Hematopoietic multipotent progenitor cell treated with erythropoietin and hydrocortisone succinate and interleukin-3 and kit ligand, for 8 days (in vitro differentiated cells): Measurements from ENCODE around the gene CHSY1.
A peak's percentile ranks its signal among the peaks of the same experiment; 100 is the strongest.

ENCODE experiments used
- DNase-seq: peaks from one replicate; pipeline ENCODE4 v3.0.0-alpha.2; 2015

Gene CHSY1

DNA sequence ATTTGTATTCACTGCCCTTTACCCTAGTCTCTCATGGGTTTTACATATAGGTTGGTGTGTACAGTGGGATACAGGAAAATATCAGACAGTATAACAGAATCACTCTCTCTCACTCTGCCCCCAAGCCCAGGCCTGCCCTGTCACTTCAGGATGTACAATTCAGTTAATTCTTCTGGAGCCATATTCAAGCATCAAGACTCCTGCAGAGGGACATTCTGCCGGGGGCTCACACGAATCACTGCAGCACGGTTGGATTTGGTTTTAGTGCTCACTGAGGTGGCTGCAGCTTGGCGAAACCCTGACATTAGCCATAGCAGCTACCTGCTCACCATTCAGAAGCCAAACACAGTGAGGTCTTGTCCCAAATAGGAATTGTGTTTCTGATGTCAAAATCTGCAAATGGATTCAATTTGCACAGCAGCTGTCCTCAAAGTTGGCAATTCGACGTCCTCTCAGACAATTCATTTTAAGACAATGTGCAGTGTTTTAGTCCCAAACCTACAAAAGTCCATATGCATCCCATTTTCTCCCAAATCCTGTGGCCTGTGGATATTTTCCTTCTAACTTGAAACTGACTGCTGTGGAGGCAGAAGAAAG, 82.9 kb downstream of the CHSY1 start:
- no peak for DNase-seq

DNA sequence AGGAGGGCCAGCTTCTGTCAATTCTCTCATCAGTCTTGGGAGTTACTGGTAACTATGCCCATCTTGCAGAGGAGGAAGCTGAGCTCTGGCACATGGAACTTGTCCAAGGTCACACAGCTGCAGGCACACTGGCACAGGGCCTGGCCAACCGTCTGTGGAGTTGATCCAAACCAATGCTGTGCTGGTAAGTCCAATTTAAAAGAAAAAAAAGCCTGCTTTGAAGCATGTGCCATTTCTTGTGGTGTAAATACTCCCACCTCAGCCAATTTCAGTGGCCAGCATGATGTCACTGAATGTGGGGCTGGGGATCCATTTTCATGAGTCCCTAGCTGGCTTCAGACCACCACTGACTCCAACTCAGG, 83.4 kb downstream of the CHSY1 start:
- DNase-seq: no peak

DNA sequence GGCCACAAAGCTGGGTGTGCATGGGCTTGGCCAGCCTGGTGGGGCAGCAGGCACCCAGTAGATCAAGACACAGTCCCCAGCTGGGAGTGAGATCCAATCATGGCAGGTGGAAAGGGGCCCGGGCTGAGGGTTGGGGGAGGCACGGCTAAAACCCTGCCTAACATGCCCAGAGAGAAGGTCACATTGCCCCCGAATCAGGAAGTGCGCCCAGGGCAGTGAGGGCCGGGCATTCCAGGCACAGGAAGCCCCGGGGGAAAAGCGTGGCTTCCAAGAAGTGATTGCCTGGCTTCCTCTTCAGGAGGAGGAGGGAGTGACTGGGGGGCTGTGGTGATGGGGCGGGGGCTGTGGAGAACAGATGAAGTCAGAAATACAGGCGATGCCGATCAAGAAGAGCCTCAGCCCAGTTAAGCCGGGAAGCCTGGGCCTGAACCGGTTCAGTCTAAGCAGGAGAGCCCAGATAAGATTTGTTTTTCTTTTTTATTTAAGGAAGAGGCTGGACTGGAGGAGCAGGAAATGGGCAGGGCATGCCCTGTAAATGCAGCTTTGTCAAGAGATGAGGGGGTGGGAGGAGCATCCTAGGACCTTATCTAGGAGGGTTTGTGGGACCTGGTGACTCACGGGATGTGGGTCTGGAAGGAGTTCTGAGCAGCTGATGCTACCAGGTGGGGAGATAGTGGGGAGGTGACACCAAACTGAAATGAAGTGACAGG, 83.9 kb downstream of the CHSY1 start:
- peak; percentile 98 for DNase-seq

DNA sequence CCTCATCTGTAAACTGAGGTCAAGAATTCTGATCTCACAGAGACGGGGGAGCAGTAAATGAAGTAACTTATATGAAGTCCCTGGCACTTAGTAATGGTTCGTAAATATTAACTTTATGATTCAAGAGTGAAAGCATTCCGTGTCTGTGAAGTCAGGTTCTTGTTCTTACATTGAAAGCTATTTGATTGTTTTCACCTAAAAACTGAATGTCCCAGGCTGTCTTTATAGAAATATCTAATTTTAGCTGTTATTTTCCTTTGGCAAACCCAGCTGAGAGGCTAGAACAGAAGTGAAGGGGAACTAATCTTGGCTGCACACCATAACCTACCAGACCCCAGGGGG, 84.5 kb downstream of the CHSY1 start:
- DNase-seq: no peak

DNA sequence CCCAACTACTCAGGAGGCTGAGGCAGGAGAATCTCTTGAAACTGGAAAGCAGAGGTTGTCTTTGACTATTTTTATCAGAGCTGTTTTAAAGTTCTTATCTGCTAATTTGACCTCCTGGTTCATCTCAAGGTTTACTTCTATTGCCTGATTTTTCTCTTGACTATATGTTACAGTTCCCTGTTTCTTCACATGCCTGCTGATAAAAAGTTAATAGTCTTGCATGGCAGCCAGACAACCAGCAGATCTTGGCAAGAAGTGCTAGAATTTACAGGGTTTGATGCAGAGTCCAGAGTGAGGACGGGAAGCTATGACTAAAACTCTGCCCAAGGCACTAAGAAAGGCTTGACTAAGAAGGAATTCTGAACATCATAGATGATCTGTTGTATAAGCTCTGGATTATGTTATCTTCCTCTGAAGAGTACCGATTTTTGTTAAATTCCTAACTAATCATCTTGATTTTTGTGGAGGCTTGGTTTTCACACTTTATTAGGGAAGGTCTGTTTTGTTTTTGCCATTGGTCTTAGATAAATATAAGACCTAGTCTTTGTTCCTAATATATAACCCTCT, 85.9 kb downstream of the CHSY1 start:
- DNase-seq: no peak

DNA sequence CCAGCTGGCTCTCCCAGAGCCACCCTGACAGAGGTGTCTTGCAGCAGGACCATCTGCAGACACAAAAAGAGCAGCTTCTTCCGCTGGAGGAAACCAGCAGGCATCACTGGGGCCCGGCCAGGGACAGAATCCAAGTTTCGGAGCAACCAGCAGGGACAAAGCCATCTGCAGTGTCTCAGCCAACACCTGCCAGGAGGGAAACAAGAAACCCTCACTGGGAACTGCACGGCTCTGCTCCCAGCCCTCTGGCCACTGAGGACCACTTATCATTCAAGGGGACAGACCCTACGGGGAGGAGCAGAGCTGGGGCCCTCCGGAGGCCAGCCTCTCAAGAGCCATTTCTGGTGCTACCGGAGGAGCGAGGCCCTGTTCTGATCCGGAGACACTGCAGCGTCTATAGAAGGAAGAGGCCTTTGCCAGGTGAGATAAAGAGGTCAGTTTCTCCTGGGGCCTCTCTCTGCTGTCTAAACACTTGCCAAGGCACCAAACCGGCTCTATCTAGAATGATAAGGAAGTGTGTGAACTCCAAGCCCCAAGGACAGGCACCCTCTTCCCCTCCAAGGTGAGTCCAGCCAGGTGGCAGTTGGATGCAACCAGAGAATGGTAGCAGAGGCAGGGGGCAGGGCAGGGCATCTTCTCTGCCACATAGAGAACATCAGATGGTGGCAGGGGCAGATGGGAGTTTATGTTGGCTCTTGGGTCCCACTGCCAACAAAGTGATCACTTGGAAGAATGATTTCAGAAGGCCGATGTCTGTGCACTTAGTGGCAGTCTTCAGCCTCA, 89.0 kb downstream of the CHSY1 start:
- DNase-seq: no peak

DNA sequence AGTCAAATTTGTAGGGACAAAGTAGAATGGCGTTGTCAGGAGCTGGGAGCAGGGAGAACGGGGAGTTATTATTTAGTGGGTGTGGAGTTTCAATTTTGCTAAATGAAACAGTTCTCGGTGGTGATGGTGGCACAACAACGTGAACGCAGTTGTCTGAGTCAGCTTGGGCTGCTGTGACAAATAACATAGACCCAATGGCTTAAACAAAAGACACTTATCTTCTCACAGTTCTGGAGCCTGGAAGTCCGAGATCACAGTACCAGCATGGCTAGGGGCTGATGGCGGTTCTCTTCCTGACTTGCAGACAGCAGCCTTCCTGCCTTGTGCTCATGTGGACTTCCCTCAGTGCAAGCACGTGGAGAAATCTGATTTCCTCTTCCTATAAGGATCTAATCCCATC, 90.2 kb downstream of the CHSY1 start:
- DNase-seq: no peak

DNA sequence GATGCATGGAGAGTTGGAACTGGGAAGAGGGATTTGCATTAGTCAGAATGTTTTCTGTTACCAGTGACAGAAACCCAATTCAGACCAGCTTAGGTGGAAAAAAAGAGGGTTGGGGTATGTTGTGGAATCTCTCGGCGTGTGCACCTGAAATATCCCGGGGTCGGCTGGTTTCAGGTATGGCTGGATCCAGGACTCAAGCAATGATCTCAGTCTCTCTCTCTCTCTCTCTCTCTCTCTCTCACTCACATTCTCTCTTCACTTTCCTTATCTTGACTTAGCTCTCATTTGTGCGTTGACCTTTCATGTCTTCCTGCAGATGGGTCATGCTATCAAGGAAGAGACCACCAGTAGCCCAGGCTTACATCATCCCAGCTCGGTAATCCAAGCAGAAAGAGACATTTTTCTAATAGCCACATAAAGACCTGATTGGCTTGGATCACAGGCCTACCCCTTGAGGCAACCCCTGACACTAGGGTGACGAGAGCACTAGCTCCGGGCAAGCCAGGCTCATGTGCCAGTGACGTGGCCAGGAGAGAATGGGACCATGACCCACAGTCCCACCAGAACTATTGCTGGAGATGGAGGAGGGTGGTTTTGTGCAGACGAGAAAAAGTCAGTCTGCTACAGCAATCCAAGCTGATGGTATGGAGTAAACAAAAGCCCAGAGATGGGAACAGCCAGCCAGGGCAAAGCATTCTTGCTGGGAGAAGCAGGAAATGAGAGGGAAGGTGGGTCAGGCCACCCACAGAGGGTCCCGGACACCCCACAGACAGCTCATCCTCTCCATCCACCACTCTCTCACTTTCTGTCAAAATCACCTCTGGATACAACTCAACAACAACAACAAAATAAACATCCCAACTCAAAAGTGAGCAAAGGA, 91.7 kb downstream of the CHSY1 start:
- DNase-seq: no peak

DNA sequence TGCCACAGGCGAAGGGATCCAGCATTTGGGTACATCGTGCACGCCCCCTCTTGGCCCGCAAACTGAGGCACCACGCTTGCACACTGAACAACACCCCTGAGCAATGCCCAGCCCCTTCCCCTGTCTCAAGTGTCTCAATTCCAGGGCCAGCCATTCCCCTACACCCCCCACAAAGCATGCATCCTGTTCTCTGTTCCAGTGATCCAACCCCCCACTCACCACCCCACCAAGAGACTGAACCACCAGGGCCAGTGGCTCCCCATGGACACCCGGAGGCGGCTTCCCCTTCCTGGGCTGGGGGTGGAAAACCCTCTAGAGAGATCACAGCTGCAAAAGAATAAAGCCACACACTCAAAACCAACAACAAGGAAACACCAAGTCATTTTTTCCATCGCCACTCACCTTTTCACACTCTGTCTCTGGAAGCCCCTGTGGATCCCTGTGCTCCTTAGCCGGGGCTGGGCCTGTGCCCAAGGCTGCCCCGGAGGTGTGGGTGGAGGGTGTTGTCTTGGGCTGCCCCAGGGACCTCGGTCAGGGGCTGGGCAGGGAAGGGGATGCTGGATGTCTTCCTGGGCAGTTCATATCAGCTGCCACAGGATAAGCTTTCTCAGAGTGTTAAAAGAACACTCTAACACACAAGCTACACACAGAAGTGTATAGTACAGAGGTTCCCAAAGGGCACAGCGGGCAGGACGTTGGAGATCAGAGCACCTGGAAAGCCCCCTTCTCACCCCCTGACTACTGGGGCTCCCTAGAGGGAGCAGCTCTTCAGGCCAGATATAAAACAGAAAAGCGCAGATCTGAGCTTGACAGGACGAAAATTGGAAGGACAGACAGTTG, 92.5 kb downstream of the CHSY1 start:
- no peak for DNase-seq

DNA sequence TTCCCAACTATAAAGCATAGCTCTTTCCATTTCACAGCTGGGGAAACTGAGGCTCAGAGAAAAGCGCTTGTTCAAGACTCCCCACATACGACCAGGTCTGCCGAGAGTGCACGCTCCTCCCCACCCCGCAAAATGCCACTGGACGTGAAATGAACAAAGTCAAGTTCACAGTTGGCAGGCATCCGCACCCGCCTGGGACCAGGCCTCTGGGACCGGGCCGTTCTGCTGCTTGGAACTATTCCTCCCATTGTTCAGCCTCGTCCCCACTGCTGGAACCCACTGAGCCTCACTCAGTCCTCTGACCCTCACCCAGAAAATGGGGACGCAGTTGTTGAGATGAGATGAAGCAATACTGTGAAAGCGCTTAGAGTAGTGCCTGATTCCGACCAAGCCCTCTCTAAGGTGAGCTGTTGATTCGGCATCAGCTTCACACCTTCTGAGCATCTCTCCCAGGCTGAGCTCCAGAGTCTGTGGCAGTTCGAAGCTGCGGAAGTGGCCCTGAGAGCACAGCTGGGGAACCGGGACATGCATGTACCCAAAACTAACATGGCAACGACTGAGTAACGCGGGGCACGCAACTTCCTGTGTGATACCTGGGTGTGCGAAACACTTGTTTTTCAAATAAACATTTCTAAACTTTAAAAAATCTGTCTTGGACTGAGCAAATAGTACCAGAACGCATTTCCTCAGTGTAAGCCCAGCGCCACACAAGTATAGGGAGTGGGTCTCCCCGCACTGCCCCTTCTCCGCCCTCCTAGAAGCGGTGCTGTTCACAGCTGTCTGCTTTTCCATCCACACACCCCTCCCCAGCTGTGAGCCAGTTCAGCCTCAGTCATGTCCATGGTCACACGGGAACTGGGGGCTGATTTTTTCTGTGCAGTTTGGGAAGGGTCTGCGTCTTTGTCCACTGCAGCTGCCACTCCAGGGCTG, 93.4 kb downstream of the CHSY1 start:
- no peak for DNase-seq

DNA sequence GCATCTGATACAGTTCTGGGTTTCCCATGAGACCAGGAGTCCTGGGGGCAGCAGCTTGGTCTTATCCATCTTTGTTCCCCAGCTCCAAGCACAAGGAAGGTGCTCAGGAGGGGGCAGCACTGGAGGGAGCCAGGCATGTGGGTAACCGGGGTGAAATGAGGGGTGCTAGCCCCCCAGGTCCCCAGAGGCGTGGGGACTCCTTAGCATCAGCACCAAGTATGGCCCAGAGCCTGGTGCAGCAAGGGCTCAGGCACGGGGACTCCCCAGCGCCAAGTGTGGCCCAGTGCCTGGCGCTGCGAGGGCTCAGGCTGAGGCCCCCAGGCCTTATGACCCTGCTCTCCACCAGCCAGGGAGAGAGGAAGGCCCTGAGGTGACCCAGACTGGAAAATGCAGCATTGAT, 94.1 kb downstream of the CHSY1 start:
- DNase-seq: no peak

DNA sequence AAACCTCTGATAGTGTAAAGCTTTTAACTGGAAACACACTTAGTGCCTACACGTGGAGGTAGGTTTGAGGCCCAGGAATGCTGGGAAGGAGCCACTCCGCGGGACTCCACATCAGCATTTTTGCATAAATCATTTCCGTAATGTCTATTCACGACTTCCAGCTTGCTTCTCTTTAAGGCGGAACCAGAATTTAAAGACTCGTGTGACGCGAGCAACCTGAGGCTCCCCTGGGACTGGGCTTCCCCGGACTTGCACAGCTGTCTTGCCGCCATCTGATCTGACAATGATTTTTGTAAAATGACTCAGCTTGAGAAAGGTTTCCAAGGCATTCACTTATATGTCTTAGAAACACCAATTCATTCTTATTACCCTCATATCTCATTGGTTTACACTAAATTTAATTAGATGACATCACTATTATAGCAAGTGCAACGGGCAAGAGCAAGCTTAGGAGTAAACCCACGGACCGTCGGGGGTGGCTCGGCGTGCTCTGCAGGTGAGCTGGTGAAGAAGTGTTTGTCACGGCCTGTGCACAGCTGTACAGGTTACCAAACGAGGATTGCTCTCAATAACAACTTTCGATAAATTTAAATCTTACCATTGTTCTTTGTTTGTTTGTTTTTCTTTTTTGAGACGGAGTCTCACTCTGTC, 95.2 kb downstream of the CHSY1 start:
- no peak for DNase-seq

DNA sequence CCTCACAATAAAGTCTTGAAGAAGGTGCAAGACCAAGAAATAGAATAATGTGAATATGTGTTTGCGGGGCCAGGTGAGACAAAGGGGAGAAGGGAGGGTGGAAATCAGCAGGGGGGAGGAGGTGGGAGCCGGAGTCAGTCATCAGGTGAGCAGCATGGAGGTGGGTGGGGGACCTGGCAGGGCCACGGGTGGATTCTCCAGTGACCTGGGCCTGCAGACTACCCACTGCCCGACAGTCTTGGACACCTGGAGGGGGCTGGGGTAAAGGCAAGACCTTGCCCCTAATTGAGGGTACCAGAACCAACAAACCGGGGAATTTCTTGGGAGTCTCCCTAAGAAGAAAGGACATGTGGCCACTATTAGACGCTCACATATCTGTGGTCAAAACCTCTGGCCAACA, 95.8 kb downstream of the CHSY1 start:
- DNase-seq: no peak

DNA sequence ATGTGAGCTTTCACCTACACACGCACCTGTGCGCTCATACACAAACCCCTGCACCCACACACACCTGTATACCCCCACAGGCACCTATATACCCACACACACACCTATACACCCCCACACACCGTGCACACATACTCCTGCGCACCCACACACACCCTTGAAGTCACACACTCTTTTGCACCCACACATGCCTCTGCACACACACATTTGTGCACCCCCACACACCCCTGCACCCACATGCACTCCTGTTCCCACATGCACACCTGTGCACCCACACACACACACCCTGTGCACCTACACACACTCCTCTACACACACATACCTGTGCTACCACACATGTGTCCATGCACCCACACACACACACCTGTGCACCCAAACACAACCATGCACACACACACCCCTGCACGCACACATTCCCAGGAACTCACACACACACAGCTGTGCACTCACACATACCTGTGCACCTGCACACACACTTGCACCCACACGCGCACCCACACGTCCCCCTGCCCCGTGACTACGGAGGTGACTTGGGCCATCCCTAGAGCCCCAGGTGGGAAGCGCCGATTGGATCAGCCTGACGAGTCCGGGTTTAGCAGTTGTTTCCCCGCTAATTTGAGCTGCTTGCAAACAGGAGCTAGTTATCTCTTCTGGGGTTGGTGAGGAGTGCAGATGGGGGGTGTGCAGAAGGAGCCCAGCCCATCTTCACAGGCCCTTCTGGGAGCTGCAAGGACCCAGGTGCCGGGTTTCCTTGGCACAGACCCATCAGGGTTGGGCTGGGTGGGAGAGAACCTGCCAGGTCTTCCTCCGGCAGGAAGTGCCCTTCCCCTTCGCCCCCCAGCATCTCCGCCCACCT, 97.8 kb downstream of the CHSY1 start:
- no peak for DNase-seq

DNA sequence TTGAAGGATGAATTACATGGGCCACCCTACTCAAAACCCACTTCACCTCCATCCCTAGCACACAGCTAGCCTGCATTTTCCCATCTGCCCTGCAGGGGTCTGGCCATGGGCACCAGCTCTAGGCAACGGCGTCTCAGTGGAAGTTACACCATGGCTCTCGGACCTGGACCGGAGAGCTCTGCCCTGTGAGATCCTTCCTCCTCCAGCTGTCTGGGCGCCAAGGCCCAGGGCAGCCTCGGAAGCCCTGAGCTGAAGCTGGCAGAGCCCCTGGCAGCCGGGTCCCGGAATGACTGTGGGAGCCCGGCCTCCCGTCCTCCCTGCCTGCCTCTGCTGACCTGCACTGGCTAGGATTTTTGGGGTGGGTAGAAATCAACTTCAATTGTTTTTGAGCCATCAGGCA, 98.9 kb downstream of the CHSY1 start:
- DNase-seq: peak; percentile 20

DNA sequence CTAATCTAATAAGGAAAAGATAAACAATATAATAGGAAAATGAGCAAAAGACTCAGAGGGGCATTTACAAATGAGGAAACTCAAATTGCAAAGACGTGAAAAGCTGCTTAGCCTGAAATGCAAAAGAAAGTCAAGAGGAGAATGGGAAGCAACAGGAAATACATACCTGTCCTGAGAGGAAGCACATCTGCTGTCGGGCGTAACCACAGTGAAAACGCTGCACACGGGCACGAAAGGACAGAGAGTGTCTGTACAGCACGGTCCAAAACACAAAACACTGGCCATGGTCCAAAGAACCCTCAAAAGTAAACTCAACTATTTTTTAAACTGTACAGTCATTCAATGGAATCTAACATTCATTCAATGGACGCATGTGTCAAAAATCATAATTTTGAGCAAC, 100.6 kb downstream of the CHSY1 start:
- DNase-seq: no peak

DNA sequence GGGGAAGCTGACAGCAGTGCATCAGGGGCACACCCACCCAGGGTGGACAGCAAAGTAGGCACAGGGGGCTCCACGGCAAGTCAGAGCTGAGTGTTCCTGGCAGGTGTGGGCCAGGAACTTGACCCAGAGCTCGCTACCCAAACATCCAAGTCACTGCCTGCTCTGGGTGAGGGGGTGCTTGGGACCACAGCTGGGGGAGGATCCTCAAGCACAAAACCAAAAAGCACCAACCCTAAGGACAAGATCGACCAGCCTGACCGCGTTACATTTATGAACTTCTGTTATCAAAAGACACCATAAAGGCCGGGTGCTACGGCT, 101.2 kb downstream of the CHSY1 start:
- DNase-seq: no peak

DNA sequence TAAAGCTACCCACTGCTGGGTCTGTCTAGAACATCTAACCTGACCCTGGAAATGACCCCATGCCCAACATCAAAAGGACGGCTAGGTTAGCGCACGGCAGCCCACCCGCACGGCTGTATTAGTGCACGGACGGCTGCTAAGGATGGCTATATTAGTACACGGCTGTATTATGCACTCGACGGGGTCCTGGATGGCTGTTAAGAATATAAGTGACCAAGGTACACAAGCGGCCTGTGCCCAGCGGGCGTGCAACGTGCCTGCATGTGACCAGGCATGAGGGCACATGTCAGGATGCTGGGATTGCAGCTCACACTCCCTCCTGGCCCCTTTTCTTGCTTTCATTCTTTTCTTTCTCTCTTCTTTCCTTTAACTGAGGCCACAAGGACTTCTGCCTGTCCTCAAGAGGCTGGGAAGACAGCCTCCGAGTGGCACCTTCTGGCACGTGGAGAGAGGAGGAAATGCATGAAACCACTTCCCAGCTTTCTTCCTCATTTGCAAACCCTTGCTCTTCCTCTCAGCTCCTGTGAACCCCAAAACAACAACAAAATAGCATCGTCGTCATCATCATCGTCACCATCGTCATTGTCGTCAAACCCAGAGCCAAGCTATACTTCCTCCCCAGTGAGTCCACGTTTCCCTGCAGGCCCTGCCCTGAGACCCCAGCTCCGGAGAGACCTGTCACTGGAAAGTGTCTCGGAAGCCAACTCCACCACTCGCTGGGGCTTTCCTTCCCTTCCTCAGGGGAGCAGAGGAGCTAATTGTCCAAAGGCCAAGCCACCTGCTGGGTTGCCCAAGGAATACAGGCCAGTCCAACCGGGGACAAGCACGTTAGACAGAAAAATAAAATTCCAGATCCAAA, 101.8 kb downstream of the CHSY1 start:
- DNase-seq: no peak
